ENCODE results near the gene HSP90AB1.

GRCh38 chr6:44273617-44274016, 26.7 kb downstream of the HSP90AB1 start:
- TF ChIP-seq CTCF (IDR thresholded peaks at IDR 0.05) (no peak), POLR2A (IDR thresholded peaks at IDR 0.05) (no peak)
